ENCODE results near the gene SPRED1.

The SPRED1 gene

GRCh38 chr15:38252481-38253350 is at the start of gene SPRED1:
Gene SPRED1, plus strand, starts transcription at chr15:38252836. Its CDS starts 350 bp downstream, at chr15:38253186.
- H3K27ac ChIP-seq, result peak within 1 kb of the TSS; percentile 80 to 100 (median 98)
- H3K4me3 ChIP-seq, result peak within 1 kb of the TSS; percentile 68 to 97 (median 86)

DNA sequence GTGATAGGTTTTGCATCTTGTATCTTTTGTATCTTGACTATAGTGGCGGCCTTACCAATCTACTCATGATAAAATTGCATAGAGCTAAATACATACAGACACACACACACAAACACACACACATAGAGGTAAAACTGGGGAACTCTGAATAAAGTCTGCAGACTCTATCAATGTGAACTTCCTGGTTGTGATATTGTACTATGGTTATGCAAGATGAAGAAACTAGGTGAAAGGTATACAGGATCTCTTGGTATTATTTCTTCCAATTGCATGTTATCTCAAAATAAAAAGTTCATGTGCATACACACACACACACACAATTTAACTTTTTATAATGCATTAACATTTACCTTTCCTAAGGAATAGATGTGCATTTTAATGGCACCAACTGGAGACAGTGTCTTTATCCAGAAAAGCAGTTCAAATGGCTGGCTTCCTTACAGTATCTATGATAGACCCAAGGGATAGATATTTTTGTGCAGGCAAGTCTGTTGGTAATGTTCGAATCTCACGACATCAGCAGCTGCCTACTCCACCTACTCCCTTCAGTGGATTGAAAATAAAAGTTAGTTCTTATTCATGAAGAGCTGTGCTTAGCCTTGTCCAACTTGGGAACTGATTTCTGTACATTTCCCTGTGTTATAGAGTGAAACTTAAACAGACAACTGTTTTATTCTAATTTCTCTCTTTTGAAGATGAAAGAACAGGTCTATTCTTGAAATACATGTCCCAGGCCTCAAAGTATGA is 46.9 kb upstream of the SPRED1 start:
- no peak overlapping the region for H3K4me3 ChIP-seq
- peak overlapping the region in 5 of 21 experiments; percentile 23 to 74 (median 42) for H3K27ac ChIP-seq

GRCh38 chr15:38207621-38208020 is 45.0 kb upstream of the SPRED1 start:
- H3K27ac ChIP-seq, result peak overlapping the region in 12 of 21 experiments; percentile 8 to 74 (median 32)

GRCh38 chr15:38208206-38208605 is 44.4 kb upstream of the SPRED1 start:
- Histone ChIP-seq H3K27ac (no peak overlapping the region), H3K4me3 (no peak overlapping the region)

More at GRCh38 chr15:38207621-38208020, 45.0 kb upstream of the SPRED1 start:
- no peak overlapping the region for H3K4me3 ChIP-seq

- Histone ChIP-seq H3K4me3 (no peak overlapping the region), H3K27ac (no peak overlapping the region)
These were observed 43.9 kb upstream of the SPRED1 start for GRCh38 chr15:38208779-38209178.

- no peak overlapping the region for H3K4me3 ChIP-seq
These were observed 41.4 kb upstream of the SPRED1 start for GRCh38 chr15:38211249-38211648.

DNA sequence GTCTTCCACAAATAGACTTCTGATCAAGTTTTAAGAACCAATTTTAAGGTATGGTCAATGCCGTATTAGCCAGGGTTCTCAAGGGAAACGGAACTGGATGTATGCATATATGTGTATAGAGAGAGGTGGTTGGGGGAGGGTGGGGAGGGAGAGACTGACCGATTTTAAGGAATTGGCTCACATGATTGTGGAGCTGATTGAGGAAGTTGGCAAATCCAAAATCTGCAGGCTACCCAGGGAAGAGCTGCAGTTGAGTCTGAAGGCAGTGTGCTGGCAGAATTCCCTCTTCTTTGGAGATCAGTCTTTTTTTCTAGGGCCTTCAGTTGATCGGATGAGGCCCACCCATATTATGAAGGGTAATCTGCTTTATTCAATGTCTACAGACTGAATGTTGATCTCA is 40.8 kb upstream of the SPRED1 start:
- Histone ChIP-seq H3K27ac (no peak overlapping the region), H3K4me3 (no peak overlapping the region)

More at GRCh38 chr15:38211249-38211648, 41.4 kb upstream of the SPRED1 start:
- no peak overlapping the region for H3K27ac ChIP-seq

GRCh38 chr15:38212729-38213351 is 39.8 kb upstream of the SPRED1 start:
- Histone ChIP-seq H3K4me3 (no peak overlapping the region), H3K27ac (peak overlapping the region in 2 of 21 experiments; percentile 6 to 17)

GRCh38 chr15:38213356-38213755 is 39.3 kb upstream of the SPRED1 start:
- Histone ChIP-seq H3K4me3 (no peak overlapping the region), H3K27ac (peak overlapping the region in 1 of 21 experiments; percentile 17)

DNA sequence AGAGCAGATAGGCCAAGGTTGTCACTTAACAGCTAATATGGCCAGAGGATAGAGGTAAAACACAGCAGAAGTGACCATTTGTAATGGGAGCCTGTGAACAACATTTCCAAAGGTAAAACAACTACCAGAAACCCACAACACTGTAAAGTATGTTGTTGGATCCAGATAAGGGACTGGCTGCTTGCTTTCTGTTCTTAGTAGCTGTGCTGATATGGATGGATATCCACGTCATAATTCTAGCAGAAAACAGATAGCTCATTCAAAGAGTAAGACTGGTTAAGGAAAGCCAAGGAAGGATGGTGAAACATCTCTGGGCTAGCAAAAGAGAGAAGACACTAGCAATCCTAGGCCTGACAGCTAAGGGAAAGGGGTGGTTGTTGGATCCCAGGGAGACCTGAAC is 36.9 kb upstream of the SPRED1 start:
- no peak overlapping the region for H3K27ac ChIP-seq
- H3K4me3 ChIP-seq, result no peak overlapping the region

DNA sequence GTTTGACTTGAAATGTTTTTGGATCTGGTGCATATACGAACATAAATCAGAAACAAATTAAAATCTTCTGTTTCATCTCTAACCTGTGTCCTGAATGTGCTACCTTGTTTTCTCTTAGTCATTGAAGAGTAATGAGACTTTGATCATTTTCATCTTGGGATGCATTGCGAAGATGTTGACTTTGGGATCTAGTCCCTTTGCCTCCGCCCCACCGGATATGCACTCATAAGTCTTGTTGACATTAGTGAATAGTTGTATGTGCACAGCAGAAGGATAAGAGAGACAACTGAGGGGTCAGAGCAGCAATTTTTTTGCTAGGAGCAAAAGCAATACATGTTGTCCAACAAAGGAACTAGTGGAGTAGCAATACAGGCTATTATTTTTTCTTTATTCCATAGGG is 35.9 kb upstream of the SPRED1 start:
- Histone ChIP-seq H3K27ac (no peak overlapping the region), H3K4me3 (no peak overlapping the region)

- Histone ChIP-seq H3K4me3 (no peak overlapping the region), H3K27ac (peak overlapping the region in 6 of 21 experiments; percentile 4 to 56 (median 28))
These were observed 35.4 kb upstream of the SPRED1 start for GRCh38 chr15:38217191-38217595.

- Histone ChIP-seq H3K27ac (peak overlapping the region in 8 of 21 experiments; percentile 4 to 56 (median 26)), H3K4me3 (no peak overlapping the region)
These were observed 34.6 kb upstream of the SPRED1 start for GRCh38 chr15:38217788-38218609.

GRCh38 chr15:38220606-38221273 is 31.9 kb upstream of the SPRED1 start:
- no peak overlapping the region for H3K27ac ChIP-seq
- no peak overlapping the region for H3K4me3 ChIP-seq

- H3K27ac ChIP-seq, result peak overlapping the region in 1 of 21 experiments; percentile 1
- H3K4me3 ChIP-seq, result no peak overlapping the region
These were observed 28.1 kb upstream of the SPRED1 start for GRCh38 chr15:38224486-38224885.

- H3K4me3 ChIP-seq, result no peak overlapping the region
- no peak overlapping the region for H3K27ac ChIP-seq
These were observed 27.3 kb upstream of the SPRED1 start for GRCh38 chr15:38225381-38225780.

DNA sequence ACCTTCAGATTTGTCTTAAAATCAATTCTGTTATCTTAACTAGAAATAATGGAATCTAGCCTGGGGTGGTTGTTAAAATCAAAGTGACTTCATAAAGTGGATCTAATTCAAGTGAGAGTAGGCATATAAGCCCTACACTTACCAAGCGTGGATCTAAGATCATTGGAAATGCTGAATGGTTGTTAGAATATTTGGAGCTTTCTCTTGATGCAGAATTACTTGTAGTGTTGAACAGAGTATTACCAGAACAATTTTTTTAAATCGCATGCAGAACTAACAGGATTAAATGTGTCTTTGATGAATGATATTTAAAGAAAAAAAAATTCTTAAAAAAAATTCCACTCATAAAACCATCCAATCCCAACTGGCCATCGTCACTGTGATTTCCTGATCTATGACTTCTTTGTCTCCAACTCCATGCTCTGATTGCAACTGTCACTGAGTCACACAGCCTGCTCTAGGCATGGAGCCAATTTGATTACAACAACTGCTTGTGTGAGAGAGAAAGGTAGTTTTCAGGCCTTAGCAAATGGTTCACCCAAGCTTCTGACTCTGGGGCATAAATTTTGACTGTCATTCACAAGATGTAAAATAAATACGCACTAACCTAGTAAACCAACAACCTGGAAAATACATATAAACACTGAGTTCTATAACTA is 25.9 kb upstream of the SPRED1 start:
- H3K27ac ChIP-seq, result no peak overlapping the region
- H3K4me3 ChIP-seq, result no peak overlapping the region

- no peak overlapping the region for H3K27ac ChIP-seq
- no peak overlapping the region for H3K4me3 ChIP-seq
These were observed 24.7 kb upstream of the SPRED1 start for GRCh38 chr15:38227941-38228340.
